K562 (cell line): ENCODE results near the gene SEMA4F. TPM values are rescaled to one million over a fixed set of nuclear protein-coding genes. Genes with fewer than 3 reads are reported as not detected.

Experiments used
- ATAC-seq: fragments of 200-7000 bp; cut with Tn5 transposase; 3 replicates; pipeline ENCODE4 v1.9.1; 2020; ENCODE audit warnings: moderate library complexity
- BruUV-seq: library from RNA; stranded (reverse); fragments of 400-500 nt; replicated peaks from 2 replicates; lab custom pipeline; 2021; lab: Mats Ljungman, UMichigan
- CTCF ChIA-PET: fragments of 300-600 bp; formaldehyde crosslinking; extraction: SDS; loops from one replicate; lab custom pipeline; 2021; ENCODE audit warnings: low intra/inter-chr PET ratio; lab: Yijun Ruan, JAX
- POLR2A ChIA-PET: fragments of 300-600, 350-650 bp; sonication (Branson Sonifier 250); formaldehyde crosslinking; extraction: SDS; loops from one replicate; lab custom pipeline; 2021; ENCODE audit warnings: antibody characterized with exemption, inconsistent platforms; lab: Yijun Ruan, JAX
- DNase-seq, 4 experiments: peaks; one replicate each; pipeline versions ENCODE4 v3.0.0 to v3.0.0-alpha.2; 2011 to 2018; ENCODE audit warnings: low spot score in 3 of 4, mixed read lengths in 3 of 4; ENCODE audit errors: extremely low read depth in 1 of 4
- FAIRE-seq: peaks from 2 replicates; lab custom pipeline; 2011; peaks lifted over from hg19 to GRCh38; lab: Jason Lieb, UNC
- H2AFZ ChIP-seq: 2 replicates; pipeline ENCODE4 v1.6.0; 2011; ENCODE audit warnings: low read depth, low read length, control low read depth, inconsistent platforms
- H3K27ac ChIP-seq: fragments of 200-600 bp; 3 replicates; pipeline ENCODE4 v1.8.0; 2011; ENCODE audit warnings: low read depth, mild to moderate bottlenecking, control low read depth, inconsistent platforms, low read length, moderate library complexity, mixed read lengths; ENCODE audit errors: extremely low read depth
- H3K27me3 ChIP-seq, 2 experiments: fragments of 300-600 bp in 1 of 2; 2 replicates in 1 of 2; 3 replicates in 1 of 2; pipeline versions ENCODE4 v1.6.0 to v1.8.0; 2011; ENCODE audit warnings: inconsistent platforms in 2 of 2, low read length in 2 of 2, mild to moderate bottlenecking in 1 of 2, mixed read lengths in 1 of 2, moderate library complexity in 1 of 2; ENCODE audit not compliant: control insufficient read depth in 2 of 2, insufficient read depth in 2 of 2
- H3K36me3 ChIP-seq: fragments of 300-600 bp; 3 replicates; pipeline ENCODE4 v1.8.0; 2011; ENCODE audit warnings: mild to moderate bottlenecking, low read length, inconsistent platforms; ENCODE audit not compliant: control insufficient read depth, insufficient read depth
- H3K4me1 ChIP-seq, 2 experiments: fragments of 200-600 bp in 1 of 2; replicated peaks in 1 of 2; 2 replicates in 1 of 2; 3 replicates in 1 of 2; pipeline versions ENCODE4 v1.5.1 to v1.8.0; 2011; ENCODE audit warnings: inconsistent platforms in 2 of 2, low read length in 2 of 2, mild to moderate bottlenecking in 1 of 2, mixed read lengths in 1 of 2, moderate library complexity in 1 of 2; ENCODE audit not compliant: control insufficient read depth in 2 of 2, insufficient read depth in 2 of 2
- H3K4me2 ChIP-seq: 2 replicates; pipeline ENCODE4 v1.6.1; 2011; ENCODE audit warnings: low read length, control low read depth, inconsistent platforms, mixed read lengths; ENCODE audit not compliant: insufficient read depth
- H3K4me3 ChIP-seq: fragments of 200-600 bp; sonication (generic), shearing (Covaris generic); 2 replicates; pipeline ENCODE4 v1.5.1; 2016; ENCODE audit warnings: control low read depth, inconsistent platforms
- H3K79me2 ChIP-seq: fragments of 200-600 bp; 3 replicates; pipeline ENCODE4 v1.8.0; 2011; ENCODE audit warnings: low read length, inconsistent platforms; ENCODE audit not compliant: control insufficient read depth, insufficient read depth
- H3K9ac ChIP-seq, 2 experiments: 2 replicates each; pipeline versions ENCODE4 v1.6.0 to v1.6.1; 2011; ENCODE audit warnings: low read depth in 2 of 2, low read length in 2 of 2, control low read depth in 1 of 2, inconsistent platforms in 1 of 2, mild to moderate bottlenecking in 1 of 2, mixed read lengths in 1 of 2; ENCODE audit not compliant: insufficient read depth in 1 of 2
- H3K9me1 ChIP-seq: one replicate; pipeline ENCODE4 v1.6.0; 2011; ENCODE audit warnings: inconsistent platforms, mild to moderate bottlenecking, low read length, moderate library complexity; ENCODE audit not compliant: control insufficient read depth, insufficient read depth
- H3K9me3 ChIP-seq: replicated peaks from 2 replicates; pipeline ENCODE4 v1.5.1; 2011; ENCODE audit warnings: low read depth, low read length, inconsistent platforms; ENCODE audit not compliant: control insufficient read depth, insufficient read depth
- H4K20me1 ChIP-seq: replicated peaks from 2 replicates; pipeline ENCODE4 v1.6.1; 2011; ENCODE audit warnings: low read length, inconsistent platforms, mixed read lengths; ENCODE audit not compliant: control insufficient read depth, insufficient read depth
- CTCF ChIP-seq, 3 experiments: IDR thresholded peaks in 2 of 3; conservative IDR thresholded peaks in 1 of 3; 2 replicates each; pipeline ENCODE4 v1.5.1; 2011 to 2012; ENCODE audit warnings: low read length in 3 of 3, mild to moderate bottlenecking in 3 of 3, control low read depth in 2 of 3, improper control_type of control experiment in 1 of 3, inconsistent platforms in 1 of 3, low read depth in 1 of 3, mixed read lengths in 1 of 3, moderate library complexity in 1 of 3; ENCODE audit not compliant: insufficient read depth in 2 of 3
- FOXJ3 ChIP-seq: sonication (generic); formaldehyde crosslinking; IDR thresholded peaks from 2 replicates; pipeline ENCODE4 v1.4.0; 2020; ENCODE audit warnings: mild to moderate bottlenecking, missing genetic modification reagents
- FOXO4 ChIP-seq: fragments of 450-650 bp; formaldehyde crosslinking; IDR thresholded peaks from 2 replicates; pipeline ENCODE4 v1.4.0; 2020; ENCODE audit warnings: mild to moderate bottlenecking, moderate library complexity
- RAD21 ChIP-seq, 2 experiments: fragments of 250-450 bp in 1 of 2; fragments of 450-650 bp in 1 of 2; sonication (Bioruptor Pico) in 1 of 2; formaldehyde crosslinking in 1 of 2; IDR thresholded peaks in 1 of 2; conservative IDR thresholded peaks in 1 of 2; 2 replicates each; pipeline versions ENCODE4 v1.4.0 to v1.8.0; 2020 to 2022; ENCODE audit warnings: mild to moderate bottlenecking in 2 of 2, moderate library complexity in 1 of 2
- SMC3 ChIP-seq: conservative IDR thresholded peaks from 2 replicates; pipeline ENCODE4 v1.6.1; 2011; ENCODE audit warnings: low read depth, low read length, improper control_type of control experiment; ENCODE audit not compliant: insufficient read depth
- SOX6 ChIP-seq: fragments of 450-650 bp; IDR thresholded peaks from 2 replicates; pipeline ENCODE4 v1.6.1; 2014; ENCODE audit warnings: mild to moderate bottlenecking
- VEZF1 ChIP-seq: fragments of 200-800 bp; sonication (Bioruptor generic); IDR thresholded peaks from 2 replicates; pipeline ENCODE4 v1.6.1; 2017; ENCODE audit warnings: missing genetic modification characterization, missing compliant biosample characterization
- XRCC3 ChIP-seq: fragments of 450-650 bp; IDR thresholded peaks from 2 replicates; pipeline ENCODE4 v1.6.1; 2017; ENCODE audit warnings: mild to moderate bottlenecking, moderate library complexity
- ZBTB11 ChIP-seq, 3 experiments: fragments of 200-800 bp in 1 of 3; fragments of 250-450 bp in 1 of 3; fragments of 450-650 bp in 1 of 3; sonication (Bioruptor Pico) in 1 of 3; sonication (Bioruptor generic) in 1 of 3; formaldehyde crosslinking in 1 of 3; IDR thresholded peaks; 2 replicates each; pipeline versions ENCODE4 v1.6.1 to v1.8.0; 2016 to 2022; ENCODE audit warnings: mild to moderate bottlenecking in 2 of 3, missing genetic modification characterization in 2 of 3, missing compliant biosample characterization in 1 of 3, moderate library complexity in 1 of 3
- WGBS: fragments of 100-300 bp; shearing (Covaris generic); methylation state at CpG from one replicate; pipeline ENCODE4 v1.1.6; 2016; ENCODE audit warnings: low coverage, mixed read lengths; ENCODE audit not compliant: insufficient coverage; ENCODE audit errors: missing lambda C conversion rate; 5-methylcytosine and 5-hydroxymethylcytosine counted together
- in situ Hi-C: fragments of 300-500 bp; cut with MboI; formaldehyde crosslinking; loops from 4 replicates; pipeline ENCODE4 v1.15.0; 2018; ENCODE audit warnings: inconsistent platforms, mixed read lengths
- intact Hi-C: fragments of 100-400 bp; cut with micrococcal nuclease; formaldehyde crosslinking; loops from 2 replicates; pipeline ENCODE4 v1.14.2; 2022
- polyA plus RNA-seq, 8 experiments: library from polyadenylated mRNA; depleted of rRNA in 4 of 8; stranded (reverse) in 5 of 8; unstranded in 3 of 8; fragments of >200 nt; fragmentation: Nextera tagmentation in 2 of 8; fragmentation: Illumina TruSeq in 1 of 8; extraction: Ambion mirVana in 2 of 8; extraction: Trizol in 1 of 8; gene quantifications; 2 replicates each; pipeline versions ENCODE4 v1.2.1 to v1.2.3, GENCODE V29; 2011 to 2014; ENCODE audit warnings: inconsistent platforms in 1 of 8, missing spikeins in 1 of 8
- total RNA-seq, 7 experiments: library from RNA; depleted of rRNA in 6 of 7; stranded (reverse); fragments of >200 nt in 6 of 7; fragmentation: Illumina TruSeq in 2 of 7; extraction: Trizol in 2 of 7; gene quantifications; 2 replicates each; pipeline versions ENCODE4 v1.2.1 to v1.2.3, GENCODE V29; 2011 to 2021; ENCODE audit warnings: low replicate concordance in 1 of 7

SEMA4F gene
- total and polyA plus RNA-seq, 9 of the 15 experiments (the other 6 are each of a cell fraction or from before 2014, with no cell fraction given) = 0.08 to 1.6 (median 0.33) TPM

GRCh38 chr2:74673826-74674528 is 19.9 kb downstream of the SEMA4F start (continued):
- peak in 1 of 3 experiments; percentile 49; a peak in 1 of 6 replicates for TF ChIP-seq ZBTB11 (CRISPR knock-in tag; IDR thresholded peaks at IDR 0.05)
- no peak for TF ChIP-seq SOX6
- no peak for TF ChIP-seq XRCC3
- TF ChIP-seq FOXJ3 (CRISPR knock-in tag) = no peak

- DNase-seq (peak in 3 of 4 experiments; percentile 25 to 34 (median 28)), FAIRE-seq (no peak), ATAC-seq (peak; percentile 77)
- Histone ChIP-seq H3K9me1 (no peaks in the 10 kb centered on the region), H3K4me1 (peaks cover 4% of the 10 kb centered on the region in 2 experiments; a peak in 2 of 5 replicates), H4K20me1 (no peaks in the 10 kb centered on the region), H2AFZ (no peak overlapping the region), H3K4me2 (no peak overlapping the region), H3K9ac (no peak overlapping the region), H3K27ac (no peak overlapping the region), H3K9me3 (no peaks in the 10 kb centered on the region), H3K4me3 (no peak overlapping the region), H3K79me2 (no peaks in the 10 kb centered on the region)
- WGBS = 8% methylated on average over 6 of the region's 6 CpGs
- intact Hi-C loops = no loop called here
- no TSS peak for BruUV-seq
- TF ChIP-seq SMC3 (0 out of 2 replicates have a peak, but pooled peaks have one; percentile 23), RAD21 (CRISPR knock-in tag; conservative IDR thresholded peaks at IDR 0.05 in 1 of 2, IDR thresholded peaks at IDR 0.05 in 1 of 2) (peak in 1 of 2 experiments; percentile 59; a peak in 2 of 4 replicates), CTCF (IDR thresholded peaks at IDR 0.05 in 2 of 3, conservative IDR thresholded peaks at IDR 0.05 in 1 of 3; ENCODE audit: insufficient read depth in 2 of 3, low read depth in 1 of 3, low read length in 3 of 3) (peak; percentile 34 to 57 (median 41)), VEZF1 (CRISPR knock-in tag) (no peak), FOXO4 (CRISPR knock-in tag) (no peak)
- TF ChIP-seq, all 486 proteins: peak for 3
- in situ Hi-C loops = no loop called here
- Histone ChIP-seq H3K27me3 (peaks cover 18 to 46% of the 10 kb centered on the region in 2 experiments; a peak in 4 of 5 replicates), H3K36me3 (no peaks in the 10 kb centered on the region)
- POLR2A ChIA-PET = no interaction called here
- CTCF ChIA-PET = no interaction called here
Measured at GRCh38 chr2:74675090-74675489, 21.0 kb downstream of the SEMA4F start.
